HG02759 (cell line): ENCODE measurements around the gene ARHGAP27.
"Not testable (repeated sequence)": the region's sequence is repeated elsewhere in the genome, so short reads cannot be mapped to it uniquely, and the experiment has no call there.

Source experiments
- ATAC-seq: cut with Tn5 transposase; IDR thresholded peaks from one replicate; pipeline ENCODE4 v1.9.1; 2021; ENCODE audit warnings: mild to moderate bottlenecking, moderate library complexity; ENCODE audit not compliant: unreplicated experiment

ARHGAP27 gene, protein sequence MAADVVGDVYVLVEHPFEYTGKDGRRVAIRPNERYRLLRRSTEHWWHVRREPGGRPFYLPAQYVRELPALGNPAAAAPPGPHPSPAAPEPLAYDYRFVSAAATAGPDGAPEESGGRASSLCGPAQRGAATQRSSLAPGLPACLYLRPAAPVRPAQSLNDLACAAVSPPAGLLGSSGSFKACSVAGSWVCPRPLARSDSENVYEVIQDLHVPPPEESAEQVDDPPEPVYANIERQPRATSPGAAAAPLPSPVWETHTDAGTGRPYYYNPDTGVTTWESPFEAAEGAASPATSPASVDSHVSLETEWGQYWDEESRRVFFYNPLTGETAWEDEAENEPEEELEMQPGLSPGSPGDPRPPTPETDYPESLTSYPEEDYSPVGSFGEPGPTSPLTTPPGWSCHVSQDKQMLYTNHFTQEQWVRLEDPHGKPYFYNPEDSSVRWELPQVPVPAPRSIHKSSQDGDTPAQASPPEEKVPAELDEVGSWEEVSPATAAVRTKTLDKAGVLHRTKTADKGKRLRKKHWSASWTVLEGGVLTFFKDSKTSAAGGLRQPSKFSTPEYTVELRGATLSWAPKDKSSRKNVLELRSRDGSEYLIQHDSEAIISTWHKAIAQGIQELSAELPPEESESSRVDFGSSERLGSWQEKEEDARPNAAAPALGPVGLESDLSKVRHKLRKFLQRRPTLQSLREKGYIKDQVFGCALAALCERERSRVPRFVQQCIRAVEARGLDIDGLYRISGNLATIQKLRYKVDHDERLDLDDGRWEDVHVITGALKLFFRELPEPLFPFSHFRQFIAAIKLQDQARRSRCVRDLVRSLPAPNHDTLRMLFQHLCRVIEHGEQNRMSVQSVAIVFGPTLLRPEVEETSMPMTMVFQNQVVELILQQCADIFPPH

GRCh38 chr17:45432405-45433158 lies at the start of gene ARHGAP27:
Gene ARHGAP27, minus strand, starts transcription at chr17:45432870. Its CDS starts 2,591 bp downstream, at chr17:45430279.
- no peak for ATAC-seq

DNA sequence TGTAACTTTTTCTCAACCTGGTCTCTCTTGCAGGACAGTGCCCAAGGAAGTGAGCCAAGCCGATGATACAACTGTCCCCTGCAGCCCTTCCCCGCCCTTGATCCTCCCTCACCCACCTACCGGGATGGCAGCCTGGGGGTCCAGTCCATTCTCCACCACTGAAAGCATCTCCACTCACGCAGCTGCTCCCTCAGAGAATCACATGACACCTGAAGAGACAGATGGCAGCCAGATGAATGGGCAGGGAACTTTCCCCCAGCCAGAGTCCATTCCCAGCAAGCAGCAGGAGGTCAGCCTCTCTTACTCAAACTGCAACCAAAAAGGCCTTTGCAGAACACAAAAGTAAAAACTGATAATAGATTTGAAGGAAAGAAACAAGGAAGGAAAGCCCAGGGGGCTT lies 49.6 kb upstream of the ARHGAP27 start:
- ATAC-seq = not testable (repeated sequence)

DNA sequence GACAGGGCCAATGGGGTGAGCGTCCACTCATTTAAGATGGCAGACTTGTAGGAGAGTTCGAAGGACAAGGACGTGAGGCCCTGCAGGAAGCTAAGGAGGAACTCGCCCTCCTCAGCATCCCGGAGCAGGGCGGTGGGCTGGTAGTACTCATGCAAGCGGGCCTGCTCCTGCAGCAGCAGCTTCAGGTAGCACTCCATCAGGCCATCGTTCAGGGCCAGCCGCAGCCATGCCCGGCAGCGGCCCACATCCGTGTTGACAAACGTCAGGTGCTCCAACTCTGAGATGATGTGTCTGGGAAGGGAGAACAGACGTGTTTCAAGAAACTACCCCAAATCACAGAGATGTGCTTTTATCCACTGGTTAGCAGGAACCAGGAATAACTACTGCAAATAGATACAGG lies 42.8 kb upstream of the ARHGAP27 start:
- not testable (repeated sequence) for ATAC-seq

- not testable (repeated sequence) for ATAC-seq
Measured at GRCh38 chr17:45472249-45472648, 39.6 kb upstream of the ARHGAP27 start.

GRCh38 chr17:45469204-45469563 lies 36.5 kb upstream of the ARHGAP27 start:
- ATAC-seq = not testable (repeated sequence)

GRCh38 chr17:45468293-45469203 lies 35.9 kb upstream of the ARHGAP27 start:
- ATAC-seq = not testable (repeated sequence)

DNA sequence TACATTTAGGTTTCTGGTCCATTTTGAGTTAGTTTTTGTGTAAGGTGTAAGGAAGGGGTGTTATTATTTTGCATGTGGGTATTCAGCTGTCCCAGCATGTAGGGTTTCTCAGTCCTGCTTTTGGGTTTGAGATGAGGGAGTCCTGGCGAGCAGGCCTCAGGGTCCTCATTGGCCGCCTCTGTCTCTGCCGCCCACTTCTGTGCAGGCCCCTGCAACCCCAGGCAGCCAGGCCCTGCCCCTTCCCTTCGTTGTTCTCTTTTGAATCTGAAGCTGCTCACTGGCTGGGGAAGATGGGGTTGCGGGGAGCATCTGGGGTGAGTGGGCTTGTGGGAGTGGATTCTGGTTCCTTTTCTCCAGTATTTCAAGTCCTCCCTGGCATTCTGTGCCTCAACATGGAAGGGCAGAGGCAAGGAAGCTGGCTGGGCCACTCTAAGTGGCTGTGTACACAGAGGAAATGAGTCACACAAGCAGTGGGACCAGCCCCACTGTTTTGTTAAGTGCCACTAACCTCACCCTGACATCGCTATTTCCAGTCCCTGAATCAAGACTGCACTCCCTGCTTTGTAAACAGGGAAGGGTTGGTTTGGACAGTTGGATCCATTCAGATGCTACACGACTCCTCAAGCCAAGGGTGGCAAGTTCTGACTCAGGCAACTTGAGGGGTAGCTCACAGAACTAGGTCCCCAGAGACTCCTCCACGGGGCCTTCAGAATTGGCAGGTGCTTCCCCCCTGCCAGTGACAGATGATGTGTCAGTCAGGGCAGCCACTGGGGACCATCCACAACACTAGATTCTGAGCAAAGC lies 29.1 kb upstream of the ARHGAP27 start:
- ATAC-seq = peak; percentile 91

- ATAC-seq = not testable (repeated sequence)
Measured at GRCh38 chr17:45460422-45460821, 27.8 kb upstream of the ARHGAP27 start.

DNA sequence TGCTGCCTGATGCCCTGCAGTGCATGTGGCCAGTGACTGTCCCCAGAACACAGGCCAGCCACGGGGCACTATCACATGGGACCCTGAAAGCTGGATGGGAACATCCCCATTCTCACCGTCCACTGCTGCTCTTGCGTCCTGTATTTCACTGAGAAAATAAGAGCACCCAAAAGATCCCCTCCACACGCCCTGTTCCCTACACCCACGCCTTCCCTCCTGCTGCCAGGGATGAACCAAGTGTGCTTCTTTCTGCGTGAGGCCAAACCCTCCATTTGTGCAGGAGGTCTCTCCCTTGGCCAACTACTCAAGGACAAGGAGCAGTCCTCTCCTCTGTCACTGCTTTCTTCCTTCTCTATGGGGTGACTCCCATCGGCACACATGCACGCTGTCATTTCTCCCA lies 21.7 kb upstream of the ARHGAP27 start:
- not testable (repeated sequence) for ATAC-seq

DNA sequence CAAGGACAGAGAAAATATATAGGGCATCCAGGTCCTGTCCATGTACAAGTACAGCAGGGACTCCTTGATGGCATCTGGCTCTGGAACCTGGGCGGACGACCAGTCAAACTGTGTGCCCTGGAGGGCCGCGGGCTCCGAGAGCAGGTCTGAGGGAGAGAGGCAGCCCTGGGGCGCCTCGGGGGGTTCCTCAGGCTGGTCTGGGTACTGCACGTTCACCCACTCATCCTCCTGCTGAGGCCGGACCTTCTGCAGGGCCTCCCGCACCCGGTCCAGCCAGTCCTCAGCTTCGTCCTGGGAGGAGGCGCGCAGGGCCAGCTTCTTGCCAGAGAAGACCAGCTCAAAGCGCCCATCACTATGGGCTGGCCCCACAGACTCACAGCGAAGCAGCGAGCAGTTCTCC lies 21.1 kb upstream of the ARHGAP27 start:
- not testable (repeated sequence) for ATAC-seq

DNA sequence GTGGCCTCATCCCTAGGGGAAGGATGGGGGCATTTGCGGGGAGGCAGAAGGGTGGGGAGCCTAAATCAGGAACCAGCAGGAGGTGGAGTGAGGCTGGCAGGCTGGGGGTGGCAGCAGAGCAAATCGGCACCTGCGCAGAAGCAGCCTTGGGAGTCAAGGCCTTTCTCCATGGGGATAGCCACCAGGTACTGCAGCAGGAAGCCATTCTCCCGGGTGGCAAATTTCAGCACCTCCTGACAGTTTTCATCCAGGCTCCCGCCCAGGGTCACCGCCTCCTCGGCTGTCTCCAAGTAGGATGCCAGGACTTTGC lies 20.5 kb upstream of the ARHGAP27 start:
- not testable (repeated sequence) for ATAC-seq

GRCh38 chr17:45452329-45453224 lies 19.9 kb upstream of the ARHGAP27 start:
- ATAC-seq = peak; percentile 44

GRCh38 chr17:45451660-45452059 lies 19.0 kb upstream of the ARHGAP27 start:
- peak; percentile 60 for ATAC-seq

DNA sequence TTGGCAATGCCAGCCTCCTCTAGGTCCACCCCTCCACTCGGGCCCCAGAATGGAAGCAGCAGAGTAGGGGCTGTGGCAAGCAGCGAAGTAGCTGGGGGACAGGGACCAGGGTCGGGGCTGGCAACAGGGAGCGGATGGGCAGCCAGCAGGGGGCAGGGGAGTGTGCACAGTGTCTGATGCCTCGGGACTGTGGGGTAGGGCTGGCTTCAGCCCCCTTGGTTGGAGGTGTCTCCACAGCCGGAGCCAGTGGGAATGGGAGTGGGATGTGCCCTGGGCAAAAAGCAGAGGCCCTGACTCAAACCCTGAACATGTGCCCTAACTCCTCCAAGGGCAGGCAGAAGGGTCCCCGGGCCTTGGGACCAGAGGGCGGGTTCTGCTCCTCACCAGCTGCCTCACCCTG lies 18.5 kb upstream of the ARHGAP27 start:
- ATAC-seq = no peak

- ATAC-seq = not testable (repeated sequence)
Measured at GRCh38 chr17:45449708-45450329, 17.1 kb upstream of the ARHGAP27 start.

- not testable (repeated sequence) for ATAC-seq
Measured at GRCh38 chr17:45449260-45449659, 16.6 kb upstream of the ARHGAP27 start.

GRCh38 chr17:45448483-45448882 lies 15.8 kb upstream of the ARHGAP27 start:
- ATAC-seq = not testable (repeated sequence)

DNA sequence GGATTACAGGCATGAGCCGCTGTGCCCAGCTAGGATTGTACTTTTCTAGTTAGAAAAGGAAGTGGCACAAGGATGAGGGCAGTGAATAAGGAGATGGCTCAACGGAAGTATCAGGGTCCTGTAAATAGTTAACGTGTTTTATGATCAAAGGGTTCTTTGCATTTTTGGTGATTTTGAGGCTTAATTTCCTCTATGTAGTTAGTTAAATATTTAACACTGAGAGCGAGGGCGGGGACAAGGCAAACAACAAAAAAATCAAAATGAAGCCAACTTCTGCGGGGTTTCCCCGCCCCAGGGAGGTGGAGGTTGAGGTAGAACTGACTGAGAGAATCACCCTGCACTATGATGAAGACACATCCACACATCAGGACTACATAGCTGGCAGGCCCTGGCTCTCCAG lies 15.4 kb upstream of the ARHGAP27 start:
- ATAC-seq = not testable (repeated sequence)
